Transverse colon (tissue), 4 donors: Measurements from ENCODE around the gene CELA2B. TPM values are rescaled to one million over a fixed set of nuclear protein-coding genes. Genes with fewer than 3 reads are reported as not detected.

Source experiments
- DNase-seq: peaks from one replicate; pipeline ENCODE4 v3.0.0-alpha.2; 2019
- H3K27ac ChIP-seq, 4 donors: fragments of 200-600 bp; sonication (generic); 2 replicates each; pipeline ENCODE4 v1.5.1; 2016 to 2018; ENCODE audit warnings: inconsistent platforms in 4 of 4
- H3K27me3 ChIP-seq: fragments of 200-600 bp; sonication (generic); 2 replicates; pipeline ENCODE4 v1.5.1; 2017; ENCODE audit warnings: inconsistent platforms
- H3K36me3 ChIP-seq, 4 donors: fragments of 200-600 bp; sonication (generic); 2 replicates each; pipeline ENCODE4 v1.5.1; 2017 to 2019; ENCODE audit warnings: inconsistent platforms in 4 of 4
- H3K4me1 ChIP-seq, 4 donors: fragments of 200-600 bp; sonication (generic); 2 replicates each; pipeline ENCODE4 v1.5.1; 2017 to 2020; ENCODE audit warnings: inconsistent platforms in 4 of 4
- H3K4me3 ChIP-seq, 4 donors: fragments of 200-600 bp; sonication (generic); 1 replicate in 1 of 4; 2 replicates in 3 of 4; pipeline versions ENCODE4 v1.5.1 to v1.6.1; 2017 to 2019; ENCODE audit warnings: inconsistent platforms in 4 of 4
- H3K9me3 ChIP-seq, 2 donors: fragments of 200-600 bp; sonication (generic); 2 replicates each; pipeline ENCODE4 v1.5.1; 2017 to 2019; ENCODE audit warnings: inconsistent platforms in 2 of 2
- EP300 ChIP-seq: sonication (generic); formaldehyde crosslinking; IDR thresholded peaks from one replicate; pipeline ENCODE4 v1.6.1; 2017; ENCODE audit warnings: antibody characterized with exemption, low read depth
- POLR2A ChIP-seq: fragments of 450-650 bp; IDR thresholded peaks from one replicate; pipeline ENCODE4 v1.6.1; 2016; ENCODE audit warnings: antibody characterized with exemption, mild to moderate bottlenecking, moderate library complexity
- POLR2AphosphoS5 ChIP-seq, 3 donors: sonication (generic); formaldehyde crosslinking; IDR thresholded peaks; one replicate each; pipeline ENCODE4 v1.6.1; 2016; ENCODE audit warnings: antibody characterized with exemption in 3 of 3
- WGBS, 2 donors: methylation state at CpG; one replicate each; pipeline ENCODE4 v1.1.5; 2018; ENCODE audit warnings: low coverage in 1 of 2; 5-methylcytosine and 5-hydroxymethylcytosine counted together
- in situ Hi-C, 4 donors: fragments of 200-750 bp; cut with MboI; loops; one replicate each; pipeline versions ENCODE4 v1.15.0 to v1.15.1; 2017; ENCODE audit warnings: low sequenced_read_pairs in 3 of 4, low pct_ligation_motif_present in 1 of 4, low pct_unique_long_range_greater_than_20kb in 1 of 4
- intact Hi-C: fragments of 100-400 bp; cut with DNase I; formaldehyde crosslinking; loops from one replicate; pipeline ENCODE4 v1.15.1; 2023; ENCODE audit warnings: low total_unique reads
- total RNA-seq, 4 donors: library from RNA; depleted of rRNA; stranded (reverse); fragments of >200 nt; gene quantifications; one replicate each; pipeline ENCODE4 v1.1.0, GENCODE V29; 2016
- TF ChIP-seq, protein P1 (sequence below), 5 experiments: fragments of 200-600 bp in 3 of 5; fragments of 450-650 bp in 2 of 5; sonication (generic) in 3 of 5; IDR thresholded peaks; 1 replicate in 2 of 5; 2 replicates in 3 of 5; pipeline ENCODE4 v1.5.1; 2016 to 2017; ENCODE audit warnings: antibody characterized with exemption in 5 of 5, inconsistent platforms in 3 of 5, mild to moderate bottlenecking in 2 of 5, moderate library complexity in 1 of 5

The CELA2B gene
- total RNA-seq, 4 donors from 2014 or later, result not detected

DNA sequence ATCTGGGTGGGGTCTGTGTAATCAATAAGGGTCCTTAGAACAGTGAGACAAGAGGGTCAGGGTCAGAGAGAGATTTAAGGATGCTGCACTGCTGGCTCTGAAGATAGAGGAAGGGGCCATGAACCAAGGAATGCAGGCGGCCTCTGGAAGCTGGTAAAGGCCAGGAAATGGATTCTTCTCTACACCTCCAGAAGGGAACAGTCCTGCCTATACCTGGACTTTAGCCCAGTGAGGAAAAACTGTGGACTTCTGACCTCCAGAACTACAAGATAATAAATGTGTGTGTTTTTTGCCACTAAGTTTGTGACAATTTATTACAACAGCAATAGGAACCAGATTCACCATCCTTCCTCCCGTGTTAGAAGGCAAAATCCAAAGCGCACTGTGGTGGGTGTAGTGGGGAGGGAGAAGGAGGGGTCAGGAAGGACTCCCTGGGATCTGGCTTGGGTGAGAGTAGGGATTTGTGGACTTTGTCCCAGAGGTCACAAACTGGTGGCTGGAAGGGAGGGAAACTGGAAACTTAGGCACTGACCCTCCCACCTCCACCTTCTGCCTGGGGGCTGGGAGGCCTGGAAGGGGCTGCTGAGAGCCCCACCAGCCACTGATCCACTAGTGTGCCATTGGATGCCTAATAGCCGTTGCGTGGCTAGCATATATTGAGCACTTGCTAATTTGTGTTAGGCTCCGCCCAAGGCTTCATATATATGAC, 24.7 kb upstream of the CELA2B start:
- no peak overlapping the region for H3K4me3 ChIP-seq
- H3K27ac ChIP-seq, result no peak overlapping the region

DNA sequence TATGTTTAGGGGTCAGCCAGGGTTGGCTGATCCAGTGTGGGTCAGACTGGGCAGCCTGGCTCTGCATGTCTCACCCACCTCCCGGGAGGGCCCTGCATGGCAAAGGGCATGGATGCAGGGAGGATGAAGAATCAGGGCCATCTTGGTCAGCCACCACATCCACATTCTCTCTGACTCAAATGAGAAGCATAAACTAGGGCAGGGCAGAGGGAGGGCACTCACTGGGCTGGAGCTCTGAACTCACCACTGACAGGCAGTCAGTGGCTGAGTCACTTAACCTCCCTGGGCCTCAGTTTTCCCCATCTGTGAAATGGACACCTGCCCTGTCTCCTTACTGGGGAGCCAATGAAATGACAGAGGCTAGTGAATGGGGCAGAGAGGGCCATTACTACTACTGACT, 23.7 kb upstream of the CELA2B start:
- Histone ChIP-seq H3K27me3 (no peaks in the 10 kb centered on the region), H3K9me3 (no peaks in the 10 kb centered on the region), H3K36me3 (no peaks in the 10 kb centered on the region), H3K4me1 (no peaks in the 10 kb centered on the region), H3K4me3 (no peak overlapping the region), H3K27ac (no peak overlapping the region)
- no peak for TF ChIP-seq POLR2A
- TF ChIP-seq EP300, result no peak
- TF ChIP-seq POLR2AphosphoS5 (IDR thresholded peaks at IDR 0.05), result no peak
- TF ChIP-seq, protein P1, sequence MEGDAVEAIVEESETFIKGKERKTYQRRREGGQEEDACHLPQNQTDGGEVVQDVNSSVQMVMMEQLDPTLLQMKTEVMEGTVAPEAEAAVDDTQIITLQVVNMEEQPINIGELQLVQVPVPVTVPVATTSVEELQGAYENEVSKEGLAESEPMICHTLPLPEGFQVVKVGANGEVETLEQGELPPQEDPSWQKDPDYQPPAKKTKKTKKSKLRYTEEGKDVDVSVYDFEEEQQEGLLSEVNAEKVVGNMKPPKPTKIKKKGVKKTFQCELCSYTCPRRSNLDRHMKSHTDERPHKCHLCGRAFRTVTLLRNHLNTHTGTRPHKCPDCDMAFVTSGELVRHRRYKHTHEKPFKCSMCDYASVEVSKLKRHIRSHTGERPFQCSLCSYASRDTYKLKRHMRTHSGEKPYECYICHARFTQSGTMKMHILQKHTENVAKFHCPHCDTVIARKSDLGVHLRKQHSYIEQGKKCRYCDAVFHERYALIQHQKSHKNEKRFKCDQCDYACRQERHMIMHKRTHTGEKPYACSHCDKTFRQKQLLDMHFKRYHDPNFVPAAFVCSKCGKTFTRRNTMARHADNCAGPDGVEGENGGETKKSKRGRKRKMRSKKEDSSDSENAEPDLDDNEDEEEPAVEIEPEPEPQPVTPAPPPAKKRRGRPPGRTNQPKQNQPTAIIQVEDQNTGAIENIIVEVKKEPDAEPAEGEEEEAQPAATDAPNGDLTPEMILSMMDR (IDR thresholded peaks at IDR 0.05), result no peak
- 60% methylated on average over 1 of the region's 1 CpG; no CpG with 5 or more reads in 1 of the 2 donors for WGBS, 2 donors
- intact Hi-C loops (no loop called here), in situ Hi-C loops (no loop called here)
- no peak for DNase-seq

More for the DNA sequence above, 24.7 kb upstream of the CELA2B start:
- in situ Hi-C loops, result no loop called here
- no peak for DNase-seq
- no peaks in the 10 kb centered on the region for H3K9me3 ChIP-seq
- TF ChIP-seq, protein P1 (IDR thresholded peaks at IDR 0.05), result no peak
- no peak for TF ChIP-seq POLR2AphosphoS5 (IDR thresholded peaks at IDR 0.05)
- no peak for TF ChIP-seq EP300
- TF ChIP-seq POLR2A, result no peak
- H3K36me3 ChIP-seq, result no peaks in the 10 kb centered on the region
- intact Hi-C loops, result no loop called here
- 75 to 94% methylated on average over 2 to 6 of the region's 6 CpGs for WGBS, 2 donors
- H3K4me1 ChIP-seq, result no peaks in the 10 kb centered on the region
- peaks cover 4% of the 10 kb centered on the region for H3K27me3 ChIP-seq

DNA sequence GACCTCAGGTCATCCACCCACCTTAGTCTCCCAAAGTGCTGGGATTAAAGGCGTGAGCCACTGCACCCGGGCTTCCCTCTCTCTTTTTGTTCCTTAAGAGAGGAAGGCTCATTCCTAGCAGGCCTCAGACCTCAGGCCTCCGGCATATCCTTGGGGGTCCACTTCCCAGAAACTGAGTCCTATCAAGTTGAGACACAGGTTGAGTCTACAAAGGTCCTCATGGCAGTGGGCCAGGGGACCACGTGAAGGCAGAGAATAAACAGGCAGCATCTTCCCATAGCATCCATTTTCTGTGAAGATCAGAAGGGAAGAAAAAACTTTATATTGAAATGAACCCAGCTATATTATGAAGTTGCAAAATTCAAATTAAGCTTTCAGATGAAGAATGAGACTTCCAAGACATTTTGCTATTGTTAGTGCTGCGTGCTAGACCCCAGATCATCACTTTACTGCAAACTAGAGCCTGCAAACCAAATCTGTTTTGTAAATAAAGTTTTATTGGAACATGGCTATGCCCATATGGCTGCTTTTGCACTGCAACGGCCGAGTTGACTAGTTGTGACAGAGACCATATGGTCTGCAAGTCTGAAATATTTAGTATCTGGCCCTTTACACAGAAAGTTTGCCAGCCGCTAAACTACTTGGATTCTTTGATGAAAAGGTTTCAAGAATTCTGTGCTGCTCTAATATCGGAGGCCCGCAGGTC, 22.9 kb upstream of the CELA2B start:
- Histone ChIP-seq H3K27me3 (no peaks in the 10 kb centered on the region), H3K9me3 (no peaks in the 10 kb centered on the region), H3K4me1 (no peaks in the 10 kb centered on the region), H3K36me3 (no peaks in the 10 kb centered on the region), H3K27ac (no peak overlapping the region), H3K4me3 (no peak overlapping the region)
- intact Hi-C loops (no loop called here), in situ Hi-C loops (no loop called here)
- TF ChIP-seq POLR2A (no peak), POLR2AphosphoS5 (IDR thresholded peaks at IDR 0.05) (no peak), EP300 (no peak)
- TF ChIP-seq, protein P1 (IDR thresholded peaks at IDR 0.05), result no peak
- no peak for DNase-seq
- WGBS, 2 donors, result 74 to 91% methylated on average over 4 to 10 of the region's 10 CpGs

DNA sequence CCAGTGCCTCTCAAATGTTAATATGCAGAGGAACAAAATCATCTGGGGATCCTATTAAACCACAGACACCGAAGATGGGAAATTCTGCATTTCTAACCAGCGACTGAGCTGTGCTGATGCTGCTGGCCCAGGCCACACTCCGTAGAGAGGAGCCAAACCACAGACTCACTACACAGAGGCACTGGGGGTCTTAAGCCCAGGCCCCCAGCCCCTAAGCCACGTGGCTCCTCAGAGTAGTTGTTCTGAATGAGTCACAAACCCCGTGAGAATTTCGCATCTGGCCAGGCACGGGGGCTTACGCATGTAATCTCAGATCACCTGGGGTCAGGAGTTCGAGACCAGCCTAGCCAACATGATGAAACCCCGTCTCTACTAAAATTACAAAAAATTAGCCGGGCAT, 22.2 kb upstream of the CELA2B start:
- intact Hi-C loops (no loop called here), in situ Hi-C loops (no loop called here)
- no peak for TF ChIP-seq POLR2A
- TF ChIP-seq, protein P1 (IDR thresholded peaks at IDR 0.05), result no peak
- no peak for TF ChIP-seq EP300
- TF ChIP-seq POLR2AphosphoS5 (IDR thresholded peaks at IDR 0.05), result no peak
- H3K36me3 ChIP-seq, result no peaks in the 10 kb centered on the region
- no peak for DNase-seq
- no peak overlapping the region for H3K4me3 ChIP-seq
- H3K27me3 ChIP-seq, result no peaks in the 10 kb centered on the region
- no peak overlapping the region for H3K27ac ChIP-seq
- H3K9me3 ChIP-seq, result no peaks in the 10 kb centered on the region
- 73 to 93% methylated on average over 5 to 11 of the region's 11 CpGs for WGBS, 2 donors
- no peaks in the 10 kb centered on the region for H3K4me1 ChIP-seq
